ENCODE measurements around the gene CSF2RB.
"Not testable (repeated sequence)": the region's sequence is repeated elsewhere in the genome, so short reads cannot be mapped to it uniquely, and the experiment has no call there.

The CSF2RB gene

GRCh38 chr22:36985211-36985889 is 71.9 kb downstream of the CSF2RB start:
- H3K4me3 ChIP-seq (replicated peaks in 1 of 2; ENCODE audit: low read depth in 2 of 2, low read length in 2 of 2) = no peak overlapping the region
- no peak for DNase-seq (ENCODE audit: low read depth in 2 of 2)
- no peak for TF ChIP-seq CTCF (IDR thresholded peaks at IDR 0.05; ENCODE audit: low read depth, low read length)

GRCh38 chr22:36986242-36986821 is 72.9 kb downstream of the CSF2RB start:
- peak; percentile 74 for TF ChIP-seq CTCF (IDR thresholded peaks at IDR 0.05; ENCODE audit: low read depth, low read length)
- H3K4me3 ChIP-seq (replicated peaks in 1 of 2; ENCODE audit: low read depth in 2 of 2, low read length in 2 of 2) = no peak overlapping the region
- peak in 1 of 2 donors; percentile 42 for DNase-seq (ENCODE audit: low read depth in 2 of 2)

GRCh38 chr22:36988075-36988832 is 74.8 kb downstream of the CSF2RB start:
- DNase-seq (ENCODE audit: low read depth in 2 of 2) = no peak
- no peak for TF ChIP-seq CTCF (IDR thresholded peaks at IDR 0.05; ENCODE audit: low read depth, low read length)
- no peak overlapping the region for H3K4me3 ChIP-seq (replicated peaks in 1 of 2; ENCODE audit: low read depth in 2 of 2, low read length in 2 of 2)

- DNase-seq (ENCODE audit: low read depth in 2 of 2); H3K4me3 ChIP-seq (replicated peaks in 1 of 2; ENCODE audit: low read depth in 2 of 2, low read length in 2 of 2): not testable (repeated sequence)
Measured at GRCh38 chr22:36989012-36989411, 75.6 kb downstream of the CSF2RB start.
